Adipocyte (in vitro differentiated cells): ENCODE measurements around the gene SSTR4.
A peak's percentile ranks its signal among the peaks of the same experiment; 100 is the strongest.

ENCODE experiments used
- DNase-seq: peaks from one replicate; pipeline ENCODE4 v3.0.0-alpha.2; 2015; ENCODE audit warnings: low read depth
- H3K27me3 ChIP-seq: replicated peaks from 2 replicates; pipeline ENCODE4 v1.7.0; 2013; ENCODE audit warnings: mild to moderate bottlenecking, low read length, moderate library complexity; ENCODE audit not compliant: control insufficient read depth, insufficient read depth
- H3K36me3 ChIP-seq: 2 replicates; pipeline ENCODE4 v1.7.0; 2013; ENCODE audit warnings: low read length, mild to moderate bottlenecking, moderate library complexity; ENCODE audit not compliant: control insufficient read depth, insufficient read depth, severe bottlenecking
- H3K4me1 ChIP-seq: 2 replicates; pipeline ENCODE4 v1.7.0; 2013; ENCODE audit warnings: mild to moderate bottlenecking, low read length, moderate library complexity; ENCODE audit not compliant: control insufficient read depth, insufficient read depth
- H3K4me3 ChIP-seq: 2 replicates; pipeline ENCODE4 v1.7.0; 2013; ENCODE audit warnings: mild to moderate bottlenecking, low read length, moderate library complexity
- H3K9ac ChIP-seq: 2 replicates; pipeline ENCODE4 v1.7.0; 2013; ENCODE audit warnings: mild to moderate bottlenecking, low read length, moderate library complexity
- H3K9me3 ChIP-seq: 2 replicates; pipeline ENCODE4 v1.7.0; 2013; ENCODE audit warnings: mild to moderate bottlenecking, low read length, moderate library complexity; ENCODE audit not compliant: control insufficient read depth

The SSTR4 gene

GRCh38 chr20:23059846-23060245, 24.7 kb downstream of the SSTR4 start:
- Histone ChIP-seq H3K4me1 (peaks cover 30% of the 10 kb centered on the region), H3K4me3 (no peak overlapping the region), H3K9ac (no peak overlapping the region), H3K36me3 (no peaks in the 10 kb centered on the region), H3K9me3 (peaks cover 6% of the 10 kb centered on the region), H3K27me3 (no peaks in the 10 kb centered on the region)
- DNase-seq = peak; percentile 3

GRCh38 chr20:23060629-23061028, 25.5 kb downstream of the SSTR4 start:
- Histone ChIP-seq H3K4me3 (no peak overlapping the region), H3K9me3 (peaks cover 6% of the 10 kb centered on the region), H3K4me1 (peaks cover 30% of the 10 kb centered on the region), H3K27me3 (no peaks in the 10 kb centered on the region), H3K36me3 (no peaks in the 10 kb centered on the region), H3K9ac (no peak overlapping the region)
- DNase-seq = no peak

GRCh38 chr20:23061262-23061661, 26.1 kb downstream of the SSTR4 start:
- peaks cover 30% of the 10 kb centered on the region for H3K4me1 ChIP-seq
- H3K27me3 ChIP-seq = no peaks in the 10 kb centered on the region
- H3K9ac ChIP-seq = peak overlapping the region; percentile 47
- no peak for DNase-seq
- peaks cover 6% of the 10 kb centered on the region for H3K9me3 ChIP-seq
- H3K4me3 ChIP-seq = peak overlapping the region; percentile 49
- H3K36me3 ChIP-seq = no peaks in the 10 kb centered on the region

- Histone ChIP-seq H3K4me3 (peak overlapping the region; percentile 49), H3K36me3 (no peaks in the 10 kb centered on the region), H3K9ac (peak overlapping the region; percentile 47), H3K9me3 (peaks cover under 1% of the 10 kb centered on the region), H3K4me1 (peaks cover 30% of the 10 kb centered on the region), H3K27me3 (no peaks in the 10 kb centered on the region)
- DNase-seq = peak; percentile 82
These were observed 26.8 kb downstream of the SSTR4 start for GRCh38 chr20:23061734-23062561.

- H3K36me3 ChIP-seq = no peaks in the 10 kb centered on the region
- no peaks in the 10 kb centered on the region for H3K9me3 ChIP-seq
- peaks cover 30% of the 10 kb centered on the region for H3K4me1 ChIP-seq
- no peak overlapping the region for H3K4me3 ChIP-seq
- DNase-seq = no peak
- H3K27me3 ChIP-seq = no peaks in the 10 kb centered on the region
- H3K9ac ChIP-seq = no peak overlapping the region
These were observed 27.5 kb downstream of the SSTR4 start for GRCh38 chr20:23062632-23063031.

- H3K4me3 ChIP-seq = no peak overlapping the region
- no peaks in the 10 kb centered on the region for H3K27me3 ChIP-seq
- H3K9me3 ChIP-seq = no peaks in the 10 kb centered on the region
- H3K36me3 ChIP-seq = no peaks in the 10 kb centered on the region
- no peak overlapping the region for H3K9ac ChIP-seq
- H3K4me1 ChIP-seq = peaks cover 30% of the 10 kb centered on the region
- DNase-seq = no peak
These were observed 28.1 kb downstream of the SSTR4 start for GRCh38 chr20:23063168-23063567.

GRCh38 chr20:23063581-23063980, 28.5 kb downstream of the SSTR4 start:
- Histone ChIP-seq H3K36me3 (no peaks in the 10 kb centered on the region), H3K27me3 (no peaks in the 10 kb centered on the region), H3K9ac (no peak overlapping the region), H3K4me3 (no peak overlapping the region), H3K9me3 (no peaks in the 10 kb centered on the region), H3K4me1 (peaks cover 30% of the 10 kb centered on the region)
- DNase-seq = no peak

GRCh38 chr20:23065266-23066201, 30.4 kb downstream of the SSTR4 start:
- Histone ChIP-seq H3K4me1 (peaks cover 21% of the 10 kb centered on the region), H3K36me3 (no peaks in the 10 kb centered on the region), H3K9ac (no peak overlapping the region), H3K9me3 (no peaks in the 10 kb centered on the region), H3K4me3 (no peak overlapping the region), H3K27me3 (no peaks in the 10 kb centered on the region)
- no peak for DNase-seq

- Histone ChIP-seq H3K9ac (no peak overlapping the region), H3K4me1 (peaks cover 9% of the 10 kb centered on the region), H3K36me3 (no peaks in the 10 kb centered on the region), H3K27me3 (no peaks in the 10 kb centered on the region), H3K4me3 (no peak overlapping the region), H3K9me3 (no peaks in the 10 kb centered on the region)
- no peak for DNase-seq
These were observed 31.7 kb downstream of the SSTR4 start for GRCh38 chr20:23066772-23067171.

- H3K27me3 ChIP-seq = no peaks in the 10 kb centered on the region
- H3K36me3 ChIP-seq = no peaks in the 10 kb centered on the region
- no peak overlapping the region for H3K4me3 ChIP-seq
- H3K4me1 ChIP-seq = no peaks in the 10 kb centered on the region
- H3K9ac ChIP-seq = no peak overlapping the region
- no peak for DNase-seq
- H3K9me3 ChIP-seq = no peaks in the 10 kb centered on the region
These were observed 33.2 kb downstream of the SSTR4 start for GRCh38 chr20:23068283-23068682.

GRCh38 chr20:23069108-23069507, 34.0 kb downstream of the SSTR4 start:
- no peaks in the 10 kb centered on the region for H3K36me3 ChIP-seq
- no peaks in the 10 kb centered on the region for H3K9me3 ChIP-seq
- H3K9ac ChIP-seq = no peak overlapping the region
- H3K4me3 ChIP-seq = no peak overlapping the region
- H3K4me1 ChIP-seq = no peaks in the 10 kb centered on the region
- DNase-seq = no peak
- no peaks in the 10 kb centered on the region for H3K27me3 ChIP-seq
